ENCODE measurements around the gene MAFG.

DNA sequence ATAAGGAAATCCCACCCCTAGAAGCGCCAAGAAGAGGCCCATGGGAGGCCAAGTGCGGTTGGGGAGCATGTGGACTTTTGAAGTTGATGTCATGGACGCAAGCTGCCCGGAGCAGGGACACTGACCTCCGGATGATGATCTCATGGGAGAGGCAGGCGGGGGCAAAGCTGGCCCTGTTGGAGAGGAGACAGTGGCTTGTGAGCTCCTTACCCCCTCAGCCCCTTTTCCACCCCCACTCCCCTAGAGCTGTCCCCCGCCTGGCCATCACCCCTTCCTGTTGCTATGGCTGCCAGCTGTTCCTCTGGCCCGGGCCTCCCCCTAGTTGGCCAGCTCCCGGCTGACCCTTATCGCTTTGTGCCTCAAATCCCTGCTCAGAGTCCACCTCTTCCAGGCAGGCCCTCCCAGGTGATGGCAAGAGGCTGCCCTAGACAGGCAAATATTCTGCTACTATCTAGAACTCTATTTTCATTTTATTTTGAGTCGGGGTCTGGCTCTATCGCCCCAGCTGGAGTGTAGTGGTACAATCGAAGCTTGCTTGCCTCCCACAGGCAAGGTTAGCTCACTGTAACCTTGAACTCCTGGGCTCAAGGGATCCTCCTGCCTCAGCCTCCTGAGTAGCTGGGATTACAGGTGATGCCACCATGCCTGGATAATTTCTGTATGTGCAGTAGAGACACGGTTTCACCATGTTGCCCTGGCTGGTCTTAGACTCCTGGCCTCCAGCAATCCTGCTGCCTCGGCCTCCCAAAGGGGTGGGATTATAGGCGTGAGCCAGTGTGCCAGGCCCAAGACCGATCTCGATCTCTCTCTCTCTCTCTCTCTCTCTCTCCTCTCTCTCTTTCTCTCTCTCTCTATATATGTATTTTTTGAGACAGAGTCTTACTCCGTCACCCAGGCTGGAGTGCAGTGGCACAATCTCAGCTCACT, 26.9 kb upstream of the MAFG start:
- TF ChIP-seq CTCF (IDR thresholded peaks at IDR 0.05; ENCODE audit: low read length): no peak
- TF ChIP-seq EZH2phosphoT487 (IDR thresholded peaks at IDR 0.05; ENCODE audit: low read length): no peak
- TF ChIP-seq EZH2 (optimal IDR thresholded peaks at IDR 0.05; ENCODE audit: low read depth, low read length): no peak

Data from MM.1S (cell line).